Body of pancreas (tissue), 4 donors: ENCODE data around the gene GPR37L1. TPM values are rescaled to one million over a fixed set of nuclear protein-coding genes. Genes with fewer than 3 reads are reported as not detected.
A peak's percentile ranks its signal among the peaks of the same experiment; 100 is the strongest.

Experiments used
- ATAC-seq: fragments of 150-250 bp; one replicate; pipeline ENCODE4 v1.9.1; 2016
- DNase-seq, 4 donors: peaks; one replicate each; pipeline ENCODE4 v3.0.0-alpha.2; 2019
- H3K27ac ChIP-seq, 4 donors: fragments of 200-600 bp; sonication (generic); 1 replicate in 3 of 4; 2 replicates in 1 of 4; pipeline versions ENCODE4 v1.5.1 to v1.6.1; 2016 to 2019; ENCODE audit warnings: mild to moderate bottlenecking in 1 of 4, mixed read lengths in 1 of 4, moderate library complexity in 1 of 4
- H3K27me3 ChIP-seq, 2 donors: fragments of 200-600 bp; sonication (generic); one replicate each; pipeline ENCODE4 v1.6.0; 2016; ENCODE audit warnings: mild to moderate bottlenecking in 1 of 2
- H3K36me3 ChIP-seq, 2 donors: fragments of 200-600 bp; sonication (generic); replicated peaks in 1 of 2; 2 replicates each; pipeline ENCODE4 v1.5.1; 2016; ENCODE audit warnings: low read depth in 2 of 2; ENCODE audit not compliant: insufficient read depth in 1 of 2
- H3K4me1 ChIP-seq: fragments of 200-600 bp; sonication (generic); one replicate; pipeline ENCODE4 v1.6.0; 2016
- H3K4me3 ChIP-seq, 2 donors: fragments of 200-600 bp; sonication (generic); 1 replicate in 1 of 2; 2 replicates in 1 of 2; pipeline ENCODE4 v1.5.1; 2016 to 2019
- H3K9me3 ChIP-seq, 3 donors: fragments of 200-600 bp; sonication (generic); 1 replicate in 2 of 3; 2 replicates in 1 of 3; pipeline ENCODE4 v1.5.1; 2016
- CTCF ChIP-seq, 7 experiments: fragments of 450-650 bp in 4 of 7; fragments of 200-600 bp in 3 of 7; sonication (generic) in 3 of 7; IDR thresholded peaks; one replicate each; pipeline ENCODE4 v1.5.1; 2016 to 2019; ENCODE audit warnings: antibody characterized with exemption in 7 of 7
- POLR2A ChIP-seq, 3 donors: fragments of 450-650 bp; IDR thresholded peaks; one replicate each; pipeline ENCODE4 v1.6.1; 2016; ENCODE audit warnings: antibody characterized with exemption in 3 of 3, mild to moderate bottlenecking in 2 of 3
- WGBS, 2 donors: methylation state at CpG; one replicate each; pipeline ENCODE4 v1.1.5; 2017; 5-methylcytosine and 5-hydroxymethylcytosine counted together
- intact Hi-C: fragments of 100-400 bp; cut with DNase I; formaldehyde crosslinking; loops from one replicate; pipeline ENCODE4 v1.15.1; 2023
- total RNA-seq, 2 donors: library from RNA; depleted of rRNA; stranded (reverse); fragments of >200 nt; gene quantifications; one replicate each; pipeline ENCODE4 v1.1.0, GENCODE V29; 2016

GPR37L1 gene
- total RNA-seq, 2 donors from 2014 or later: not detected

- no peaks in the 10 kb centered on the region for H3K9me3 ChIP-seq
- ATAC-seq (peak; percentile 14), DNase-seq (no peak)
- no peak overlapping the region for H3K27ac ChIP-seq
- H3K27me3 ChIP-seq: no peaks in the 10 kb centered on the region
- H3K4me1 ChIP-seq: no peaks in the 10 kb centered on the region
- no peaks in the 10 kb centered on the region for H3K36me3 ChIP-seq
- no peak overlapping the region for H3K4me3 ChIP-seq
- intact Hi-C loops: no loop called here
- TF ChIP-seq CTCF (IDR thresholded peaks at IDR 0.05) (no peak), POLR2A (IDR thresholded peaks at IDR 0.05) (no peak)
- 23 to 28% methylated on average over 15 of the region's 15 CpGs for WGBS, 2 donors
Measured at GRCh38 chr1:202162418-202163280, 39.9 kb downstream of the GPR37L1 start.

GRCh38 chr1:202163281-202164270, 40.9 kb downstream of the GPR37L1 start:
- Histone ChIP-seq H3K27ac (no peak overlapping the region), H3K9me3 (no peaks in the 10 kb centered on the region), H3K4me3 (no peak overlapping the region), H3K4me1 (no peaks in the 10 kb centered on the region), H3K36me3 (no peaks in the 10 kb centered on the region), H3K27me3 (no peaks in the 10 kb centered on the region)
- intact Hi-C loops: no loop called here
- ATAC-seq (no peak), DNase-seq (no peak)
- TF ChIP-seq CTCF (IDR thresholded peaks at IDR 0.05): no peak
- no peak for TF ChIP-seq POLR2A (IDR thresholded peaks at IDR 0.05)
- WGBS, 2 donors: 67 to 75% methylated on average over 11 of the region's 12 CpGs

- Histone ChIP-seq H3K27ac (no peak overlapping the region), H3K36me3 (no peaks in the 10 kb centered on the region), H3K4me1 (no peaks in the 10 kb centered on the region), H3K27me3 (no peaks in the 10 kb centered on the region), H3K4me3 (no peak overlapping the region), H3K9me3 (no peaks in the 10 kb centered on the region)
- TF ChIP-seq CTCF (IDR thresholded peaks at IDR 0.05) (no peak), POLR2A (IDR thresholded peaks at IDR 0.05) (no peak)
- WGBS, 2 donors: 58 to 60% methylated on average over 8 to 11 of the region's 11 CpGs
- DNase-seq (no peak), ATAC-seq (no peak)
- intact Hi-C loops: no loop called here
Measured at GRCh38 chr1:202164271-202165037, 41.7 kb downstream of the GPR37L1 start.

- no peak overlapping the region for H3K27ac ChIP-seq
- TF ChIP-seq CTCF (IDR thresholded peaks at IDR 0.05): no peak
- TF ChIP-seq POLR2A (IDR thresholded peaks at IDR 0.05): no peak
- intact Hi-C loops: no loop called here
- no peaks in the 10 kb centered on the region for H3K36me3 ChIP-seq
- no peak overlapping the region for H3K4me3 ChIP-seq
- ATAC-seq (no peak), DNase-seq (no peak)
- WGBS, 2 donors: 83 to 88% methylated on average over 17 to 20 of the region's 20 CpGs
- no peaks in the 10 kb centered on the region for H3K27me3 ChIP-seq
- no peaks in the 10 kb centered on the region for H3K9me3 ChIP-seq
- no peaks in the 10 kb centered on the region for H3K4me1 ChIP-seq
Measured at GRCh38 chr1:202165267-202165941, 42.7 kb downstream of the GPR37L1 start.
